Breast epithelium (tissue), 4 donors: ENCODE measurements around the gene HSBP1. TPM values are rescaled to one million over a fixed set of nuclear protein-coding genes. Genes with fewer than 3 reads are reported as not detected.

Source experiments
- DNase-seq, 2 donors: peaks; one replicate each; pipeline ENCODE4 v3.0.0-alpha.2; 2019; ENCODE audit warnings: low spot score in 2 of 2
- H3K27ac ChIP-seq, 2 donors: fragments of 200-600 bp; sonication (generic) in 1 of 2; one replicate each; pipeline ENCODE4 v1.5.1; 2016 to 2019; ENCODE audit warnings: mild to moderate bottlenecking in 1 of 2
- H3K27me3 ChIP-seq, 2 donors: fragments of 200-600 bp; sonication (generic) in 1 of 2; one replicate each; pipeline versions ENCODE4 v1.5.1 to v1.6.0; 2017 to 2019; ENCODE audit warnings: control low read depth in 1 of 2, mild to moderate bottlenecking in 1 of 2
- H3K36me3 ChIP-seq: fragments of 200-600 bp; one replicate; pipeline ENCODE4 v1.5.1; 2019
- H3K4me1 ChIP-seq, 2 donors: fragments of 200-600 bp; sonication (generic); one replicate each; pipeline ENCODE4 v1.5.1; 2016 to 2019; ENCODE audit warnings: control low read depth in 1 of 2
- H3K4me3 ChIP-seq, 3 donors: fragments of 200-600 bp; sonication (generic); 1 replicate in 2 of 3; 2 replicates in 1 of 3; pipeline ENCODE4 v1.5.1; 2016 to 2019; ENCODE audit warnings: mild to moderate bottlenecking in 3 of 3, moderate library complexity in 2 of 3
- H3K9me3 ChIP-seq, 2 donors: fragments of 200-600 bp; sonication (generic) in 1 of 2; one replicate each; pipeline ENCODE4 v1.5.1; 2016 to 2019; ENCODE audit warnings: control low read depth in 1 of 2
- POLR2A ChIP-seq: fragments of 450-650 bp; IDR thresholded peaks from one replicate; pipeline ENCODE4 v1.6.1; 2016; ENCODE audit warnings: antibody characterized with exemption, mild to moderate bottlenecking, moderate library complexity
- POLR2AphosphoS5 ChIP-seq, 3 donors: sonication (generic); formaldehyde crosslinking; IDR thresholded peaks; one replicate each; pipeline ENCODE4 v1.6.1; 2017; ENCODE audit warnings: antibody characterized with exemption in 3 of 3
- intact Hi-C: fragments of 100-400 bp; cut with DNase I; formaldehyde crosslinking; loops from one replicate; pipeline ENCODE4 v1.15.1; 2023; ENCODE audit warnings: low total_unique reads
- total RNA-seq, 3 donors: library from RNA; depleted of rRNA; stranded (reverse); fragments of >200 nt; gene quantifications; one replicate each; pipeline ENCODE4 v1.1.0, GENCODE V29; 2016
- TF ChIP-seq, protein P1 (sequence below), 3 donors: fragments of 450-650 bp; IDR thresholded peaks; one replicate each; pipeline ENCODE4 v1.5.1; 2016 to 2017; ENCODE audit warnings: antibody characterized with exemption in 3 of 3, mild to moderate bottlenecking in 3 of 3, moderate library complexity in 3 of 3

The HSBP1 gene
- total RNA-seq, 3 donors from 2014 or later = 20.2 to 34.7 (median 29.7) TPM

DNA sequence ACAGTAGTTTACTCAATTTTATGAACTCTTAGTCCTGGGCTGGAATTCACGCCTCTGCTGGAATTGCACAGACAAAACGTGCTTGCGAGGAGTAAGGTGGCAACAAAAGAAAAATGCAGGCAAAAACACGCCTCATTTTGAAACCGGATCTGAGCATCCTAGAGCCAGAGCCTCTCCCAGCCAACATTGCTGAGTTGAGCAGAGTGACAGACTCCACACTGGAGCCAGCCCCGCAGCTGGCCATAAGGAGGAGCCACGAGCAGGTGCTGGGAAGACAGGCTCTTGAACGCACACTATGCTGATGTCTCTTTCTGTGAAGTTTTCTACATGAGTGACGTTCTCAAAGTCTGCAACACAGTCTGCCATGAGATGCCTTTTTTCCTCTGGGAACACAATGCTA lies 14.6 kb upstream of the HSBP1 start:
- H3K36me3 ChIP-seq = no peaks in the 10 kb centered on the region
- H3K27ac ChIP-seq = no peak overlapping the region
- TF ChIP-seq POLR2A (no peak), POLR2AphosphoS5 (IDR thresholded peaks at IDR 0.05) (no peak)

DNA sequence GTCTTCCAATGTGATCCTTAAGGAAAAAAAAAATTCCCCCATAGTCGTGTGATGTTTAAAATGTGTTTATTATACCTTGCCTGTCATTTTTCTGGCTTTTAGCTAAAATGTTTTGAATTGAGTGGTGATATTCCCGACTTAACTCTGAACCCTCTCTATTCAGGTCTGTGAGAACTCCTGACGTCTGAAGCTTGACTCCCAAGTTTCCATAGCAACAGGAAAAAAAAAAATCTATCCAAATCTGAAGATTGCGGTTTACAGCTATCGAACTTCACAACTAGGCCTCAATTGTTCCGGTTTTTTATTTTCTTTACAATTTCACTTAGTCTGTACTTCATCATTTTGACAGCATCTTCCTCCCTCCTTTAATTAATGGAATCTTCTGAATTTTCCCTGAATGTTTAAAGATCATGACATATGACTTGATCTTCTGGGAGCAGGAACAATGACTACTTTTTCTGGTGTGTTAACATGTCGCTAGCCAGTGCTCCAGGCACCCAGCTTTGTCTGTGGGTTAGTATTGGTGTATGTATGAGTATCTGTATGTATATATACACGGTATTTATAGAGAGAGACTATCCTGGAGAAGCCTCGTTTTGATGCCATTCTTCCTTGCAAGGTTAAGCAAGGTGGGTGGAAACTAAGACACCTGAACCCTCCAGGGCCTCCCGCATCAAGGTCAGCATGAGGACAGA lies 12.8 kb upstream of the HSBP1 start:
- Histone ChIP-seq H3K4me1 (no peaks in the 10 kb centered on the region), H3K36me3 (no peaks in the 10 kb centered on the region), H3K27me3 (no peaks in the 10 kb centered on the region), H3K4me3 (no peak overlapping the region), H3K27ac (no peak overlapping the region), H3K9me3 (no peaks in the 10 kb centered on the region)
- intact Hi-C loops = no loop called here
- TF ChIP-seq POLR2AphosphoS5 (IDR thresholded peaks at IDR 0.05) (no peak), POLR2A (no peak)
- TF ChIP-seq, protein P1, sequence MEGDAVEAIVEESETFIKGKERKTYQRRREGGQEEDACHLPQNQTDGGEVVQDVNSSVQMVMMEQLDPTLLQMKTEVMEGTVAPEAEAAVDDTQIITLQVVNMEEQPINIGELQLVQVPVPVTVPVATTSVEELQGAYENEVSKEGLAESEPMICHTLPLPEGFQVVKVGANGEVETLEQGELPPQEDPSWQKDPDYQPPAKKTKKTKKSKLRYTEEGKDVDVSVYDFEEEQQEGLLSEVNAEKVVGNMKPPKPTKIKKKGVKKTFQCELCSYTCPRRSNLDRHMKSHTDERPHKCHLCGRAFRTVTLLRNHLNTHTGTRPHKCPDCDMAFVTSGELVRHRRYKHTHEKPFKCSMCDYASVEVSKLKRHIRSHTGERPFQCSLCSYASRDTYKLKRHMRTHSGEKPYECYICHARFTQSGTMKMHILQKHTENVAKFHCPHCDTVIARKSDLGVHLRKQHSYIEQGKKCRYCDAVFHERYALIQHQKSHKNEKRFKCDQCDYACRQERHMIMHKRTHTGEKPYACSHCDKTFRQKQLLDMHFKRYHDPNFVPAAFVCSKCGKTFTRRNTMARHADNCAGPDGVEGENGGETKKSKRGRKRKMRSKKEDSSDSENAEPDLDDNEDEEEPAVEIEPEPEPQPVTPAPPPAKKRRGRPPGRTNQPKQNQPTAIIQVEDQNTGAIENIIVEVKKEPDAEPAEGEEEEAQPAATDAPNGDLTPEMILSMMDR (IDR thresholded peaks at IDR 0.05) = no peak
- DNase-seq = no peak

More for the DNA sequence above, 14.6 kb upstream of the HSBP1 start:
- intact Hi-C loops = no loop called here
- no peak overlapping the region for H3K4me3 ChIP-seq
- no peaks in the 10 kb centered on the region for H3K9me3 ChIP-seq
- no peaks in the 10 kb centered on the region for H3K4me1 ChIP-seq
- no peak for DNase-seq
- H3K27me3 ChIP-seq = no peaks in the 10 kb centered on the region

DNA sequence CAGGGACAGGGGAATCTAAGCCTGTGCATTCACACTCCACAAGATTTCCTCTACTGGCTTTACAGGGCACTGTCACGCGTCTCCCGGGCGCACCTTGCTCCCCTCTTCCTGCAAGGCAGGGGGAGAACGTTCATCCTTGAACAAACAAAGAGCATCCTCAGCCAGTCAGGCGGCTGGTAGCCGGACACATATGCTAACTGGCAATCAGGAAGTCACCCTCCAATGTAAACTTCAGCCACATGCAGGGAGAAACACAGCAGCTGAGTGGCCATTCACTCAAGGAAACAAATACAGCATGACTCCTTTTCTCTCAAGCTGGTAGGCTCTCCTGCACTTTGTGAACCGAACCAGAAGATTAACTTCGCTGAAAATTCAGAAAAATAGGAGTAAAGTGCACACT lies 10.8 kb upstream of the HSBP1 start:
- no peaks in the 10 kb centered on the region for H3K9me3 ChIP-seq
- no peak overlapping the region for H3K27ac ChIP-seq
- TF ChIP-seq POLR2AphosphoS5 (IDR thresholded peaks at IDR 0.05) = no peak
- TF ChIP-seq POLR2A = no peak
- TF ChIP-seq, protein P1 (IDR thresholded peaks at IDR 0.05) = no peak
- intact Hi-C loops = no loop called here
- no peaks in the 10 kb centered on the region for H3K4me1 ChIP-seq
- no peak for DNase-seq
- H3K4me3 ChIP-seq = no peak overlapping the region
- no peaks in the 10 kb centered on the region for H3K36me3 ChIP-seq
- no peaks in the 10 kb centered on the region for H3K27me3 ChIP-seq

DNA sequence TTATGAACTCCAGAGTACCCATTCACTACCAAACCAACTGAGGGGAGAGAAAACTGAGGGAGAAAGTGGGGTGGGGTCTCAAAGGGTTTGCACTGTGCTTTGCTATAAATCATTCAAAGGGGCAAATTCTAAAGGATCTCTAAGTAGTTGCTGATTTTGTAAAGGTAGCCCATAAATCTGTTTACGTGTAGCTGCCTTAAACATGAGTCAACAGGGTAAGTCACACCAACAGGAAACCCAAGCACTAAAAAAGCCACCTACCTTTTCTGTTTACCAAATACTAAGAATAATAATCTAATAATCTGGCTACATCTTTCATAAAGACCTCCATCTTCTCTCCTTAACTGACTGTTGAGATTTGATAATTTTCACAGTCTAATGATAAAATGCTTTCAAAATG lies 8.4 kb upstream of the HSBP1 start:
- DNase-seq = no peak
- intact Hi-C loops = no loop called here
- Histone ChIP-seq H3K27me3 (no peaks in the 10 kb centered on the region), H3K4me3 (no peak overlapping the region), H3K9me3 (no peaks in the 10 kb centered on the region), H3K4me1 (no peaks in the 10 kb centered on the region), H3K36me3 (no peaks in the 10 kb centered on the region), H3K27ac (no peak overlapping the region)
- TF ChIP-seq POLR2A (no peak), POLR2AphosphoS5 (IDR thresholded peaks at IDR 0.05) (no peak)
- TF ChIP-seq, protein P1 (IDR thresholded peaks at IDR 0.05) = no peak

DNA sequence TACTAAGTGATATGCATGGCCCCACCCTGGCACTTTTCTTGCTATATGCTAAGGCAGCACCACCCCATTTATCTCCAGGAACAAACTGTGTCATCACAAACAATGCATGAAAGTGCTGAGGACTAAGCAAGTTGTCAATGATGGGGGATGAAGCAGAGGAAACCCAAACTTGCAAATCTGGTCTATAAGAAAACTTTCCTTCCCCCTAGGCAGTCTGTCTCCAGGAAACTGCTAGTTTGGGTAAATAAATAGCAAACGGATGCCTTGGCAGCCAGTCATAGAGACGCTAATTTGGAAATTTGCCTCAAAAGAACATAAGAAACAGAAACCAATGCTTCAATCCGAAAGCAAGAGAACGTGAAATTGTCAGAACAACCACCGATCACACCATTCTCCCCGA lies 5.6 kb upstream of the HSBP1 start:
- TF ChIP-seq, protein P1 (IDR thresholded peaks at IDR 0.05) = no peak
- TF ChIP-seq POLR2A (no peak), POLR2AphosphoS5 (IDR thresholded peaks at IDR 0.05) (no peak)
- Histone ChIP-seq H3K4me1 (no peaks in the 10 kb centered on the region), H3K4me3 (peak overlapping the region; percentile 25 to 54 (median 34)), H3K27ac (peak overlapping the region; percentile 71 to 83), H3K36me3 (no peaks in the 10 kb centered on the region), H3K9me3 (no peaks in the 10 kb centered on the region), H3K27me3 (no peaks in the 10 kb centered on the region)
- DNase-seq = peak in 1 of 2 donors; percentile 49
- intact Hi-C loops = no loop called here
